Inflammatory macrophage treated with lipopolysaccharide for 4 hours (primary cell): Measurements from ENCODE around the gene UFD1.

Source experiments
- DNase-seq: peaks from one replicate; pipeline ENCODE4 v3.0.0-alpha.2; 2020

The UFD1 gene

DNA sequence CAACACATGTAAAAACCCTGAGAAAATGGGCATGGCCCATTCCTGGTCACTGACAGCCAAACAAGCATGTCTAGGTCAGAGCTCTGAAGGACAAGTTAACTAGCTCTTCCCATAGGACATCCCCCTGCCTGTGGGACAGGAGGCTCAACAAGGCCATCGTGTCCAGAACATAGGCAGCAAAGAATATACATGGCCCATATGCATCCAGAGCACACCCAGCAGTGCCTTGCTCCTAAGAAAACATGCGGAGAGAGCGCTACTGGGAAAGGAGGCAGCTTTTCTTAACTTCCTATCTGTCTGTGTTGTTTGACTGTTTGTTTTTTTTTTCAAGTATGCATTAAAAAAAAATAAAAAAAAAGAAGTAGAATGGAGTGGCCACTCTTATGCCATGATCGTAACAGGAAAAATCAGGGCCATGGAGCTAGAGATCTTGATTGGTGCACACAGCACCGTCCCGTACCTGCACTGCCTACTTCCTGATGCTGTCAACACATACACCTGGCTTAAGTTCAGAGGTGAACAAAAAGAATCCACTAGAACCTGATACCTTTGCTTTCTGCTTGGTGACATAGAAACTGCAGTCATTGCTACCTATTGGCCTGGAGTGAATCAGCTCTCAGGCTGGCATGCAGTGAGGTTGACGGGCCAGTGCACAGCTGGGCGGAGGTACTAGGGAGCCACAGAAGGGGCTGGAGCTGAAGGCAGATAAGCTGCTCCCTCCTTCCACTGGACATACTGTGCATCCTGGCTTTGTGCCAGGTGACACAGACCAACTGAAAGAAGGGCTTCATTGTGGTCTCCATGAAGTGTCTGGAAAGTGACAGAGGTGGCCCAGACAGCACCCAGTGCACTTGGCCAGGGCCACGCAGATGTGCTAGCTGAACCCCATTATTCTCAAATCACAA, 11.9 kb downstream of the UFD1 start:
- DNase-seq, result no peak

DNA sequence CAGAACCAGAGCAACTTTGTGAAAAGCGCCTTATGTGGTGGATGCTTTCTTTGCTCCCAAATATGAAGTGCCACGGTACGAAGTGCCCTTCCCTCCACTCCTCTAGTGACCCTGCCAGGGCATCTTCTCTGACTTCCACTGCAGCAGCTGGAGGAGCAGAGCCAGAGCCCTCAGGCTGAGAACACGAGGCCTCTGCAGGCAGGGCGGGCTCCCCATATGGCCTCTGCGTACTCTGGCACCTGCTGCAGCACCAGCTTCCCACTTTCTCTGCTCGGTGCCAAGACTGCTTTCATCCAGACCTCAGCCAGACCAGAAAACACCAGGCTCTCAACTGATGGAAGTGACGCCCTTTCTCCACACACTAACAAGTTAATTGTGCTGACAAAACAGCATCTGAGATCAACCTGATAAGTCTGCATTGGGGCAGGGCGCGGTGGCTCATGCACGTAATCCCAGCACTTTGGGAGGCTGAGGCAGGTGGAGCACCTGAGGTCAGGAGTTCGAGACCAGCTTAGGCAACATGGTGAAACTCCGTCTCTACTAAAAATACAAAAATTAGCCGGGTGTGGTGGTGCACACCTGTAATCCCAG, 12.8 kb downstream of the UFD1 start:
- no peak for DNase-seq

DNA sequence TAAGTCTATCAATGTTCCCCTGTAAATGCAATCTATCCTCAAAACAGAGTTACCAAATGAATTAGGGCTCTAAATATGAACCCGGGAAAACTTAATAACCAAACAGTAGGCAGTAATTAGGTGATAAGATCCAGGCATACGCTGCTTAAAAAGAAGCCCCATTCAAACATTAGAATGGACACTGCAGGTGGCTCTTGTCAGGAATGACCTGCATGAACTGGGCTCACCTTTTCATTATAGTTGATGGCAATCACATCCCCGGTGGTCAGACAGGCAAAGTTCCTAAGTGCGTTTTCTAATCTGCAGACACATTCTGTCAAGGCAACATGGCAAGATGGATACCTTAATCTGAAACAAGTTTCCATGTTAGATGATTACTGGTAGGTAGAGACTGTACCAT, 14.0 kb downstream of the UFD1 start:
- DNase-seq, result no peak

- DNase-seq, result no peak
Measured at GRCh38 chr22:19464546-19464945, 14.4 kb downstream of the UFD1 start.

DNA sequence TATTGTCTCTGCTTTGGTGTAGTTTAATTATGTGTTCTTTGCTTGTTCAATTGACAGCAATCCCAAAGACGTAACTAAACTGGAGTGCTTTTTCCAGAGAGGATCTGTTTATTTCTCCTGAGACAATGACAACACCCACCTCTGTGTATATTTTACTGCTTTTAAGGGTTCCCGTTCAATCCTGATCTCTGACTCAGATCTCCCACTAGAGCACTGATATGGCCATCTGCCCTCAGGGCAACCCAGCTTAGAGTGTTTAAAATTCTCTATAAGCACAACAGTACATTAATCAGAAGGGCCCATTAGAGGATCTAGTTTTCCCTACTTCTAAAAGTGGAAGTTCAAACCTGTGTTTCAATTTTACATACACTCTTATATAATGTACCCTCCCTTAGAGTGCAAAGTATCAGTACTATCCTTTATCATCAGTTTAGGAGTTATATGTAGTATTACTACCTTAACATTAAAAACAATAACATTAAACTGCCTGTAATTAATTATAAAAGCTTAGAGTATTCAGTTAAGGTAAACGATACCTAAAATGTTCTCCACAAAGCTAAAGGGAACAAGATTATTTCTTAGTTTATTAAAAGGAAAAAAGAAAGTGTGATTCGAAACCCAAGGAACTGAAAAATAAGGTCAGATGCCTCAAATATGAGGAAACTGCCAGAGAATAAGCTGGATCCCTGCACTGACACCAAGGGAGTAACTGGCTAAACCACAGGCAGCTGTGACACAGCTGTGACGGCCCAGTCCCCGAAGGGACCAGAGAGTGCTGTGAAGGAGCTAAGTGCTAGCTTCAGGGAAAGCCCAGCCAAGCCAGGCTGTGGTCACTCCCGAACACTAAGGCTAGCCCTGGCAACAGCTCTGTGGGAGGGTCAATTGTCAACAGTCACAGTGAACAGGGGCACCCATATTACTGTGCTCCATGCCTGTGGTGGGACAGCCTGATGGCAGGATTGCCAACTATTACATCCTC, 15.2 kb downstream of the UFD1 start:
- DNase-seq, result no peak

DNA sequence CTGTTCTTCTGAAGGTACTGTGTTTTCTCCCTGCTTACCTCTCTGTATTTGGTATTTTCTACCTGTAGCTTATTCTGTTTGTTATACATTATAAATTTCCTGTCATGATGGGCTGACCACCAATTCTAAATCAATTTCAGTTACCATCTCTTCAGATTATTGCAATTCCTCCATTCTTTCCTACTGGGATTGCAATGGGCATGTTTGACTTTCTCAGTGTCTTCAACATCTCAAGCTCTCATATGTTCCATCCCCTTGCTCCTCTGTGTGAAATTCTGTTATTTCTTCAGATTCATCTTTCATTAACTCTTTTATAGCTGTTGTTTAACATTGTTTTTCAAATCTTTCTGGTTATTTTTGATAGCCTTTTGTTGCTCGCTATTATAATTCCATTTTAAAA, 16.0 kb downstream of the UFD1 start:
- no peak for DNase-seq

- no peak for DNase-seq
Measured at GRCh38 chr22:19461506-19461905, 17.5 kb downstream of the UFD1 start.

DNA sequence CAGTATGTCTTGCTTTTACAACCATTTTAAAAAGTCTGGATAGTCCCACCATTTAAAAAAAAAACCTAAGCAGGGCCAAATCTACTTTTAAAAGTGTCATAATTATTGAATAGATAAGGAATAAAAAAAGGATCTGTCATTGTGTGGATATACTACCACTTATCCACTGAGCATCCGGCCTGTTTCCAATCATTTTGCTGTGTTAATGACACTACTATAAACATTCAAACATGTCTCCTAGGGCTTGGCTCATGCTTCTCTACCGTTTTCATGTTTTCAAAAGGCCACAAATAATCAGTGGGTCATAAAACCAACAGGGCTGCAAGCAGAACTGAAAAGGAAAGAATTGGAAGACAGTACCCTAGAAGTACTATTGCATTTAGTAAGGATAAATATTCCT, 19.0 kb downstream of the UFD1 start:
- no peak for DNase-seq

DNA sequence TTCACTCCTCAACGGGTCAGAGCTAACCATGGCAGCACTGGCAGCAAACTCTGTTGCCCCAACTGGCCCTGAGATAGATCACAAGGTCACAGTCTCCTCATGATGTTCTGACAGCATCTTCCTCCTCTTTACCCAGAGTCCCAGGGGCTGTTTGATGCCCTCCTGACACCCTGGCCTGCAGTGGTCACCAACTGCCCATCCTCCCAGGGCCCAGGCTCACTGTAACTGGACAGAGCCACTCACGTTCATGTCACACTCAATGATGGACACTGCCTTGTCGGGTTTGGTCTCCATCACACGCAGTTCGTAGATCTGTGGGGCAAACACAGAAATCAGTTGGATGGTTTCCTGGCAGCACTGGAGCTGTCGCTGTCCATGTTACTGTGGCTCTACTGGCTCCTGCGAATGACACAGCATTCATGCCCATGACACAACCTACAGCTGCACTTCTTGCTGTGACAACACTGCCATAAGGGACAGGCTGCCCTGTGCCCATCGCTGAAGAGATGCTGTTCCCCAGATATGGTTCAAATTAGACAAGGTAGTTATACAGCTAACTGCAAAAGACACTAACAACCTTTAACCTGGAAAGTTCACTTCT, 21.1 kb downstream of the UFD1 start:
- DNase-seq, result no peak

GRCh38 chr22:19456541-19456940, 22.5 kb downstream of the UFD1 start:
- no peak for DNase-seq

DNA sequence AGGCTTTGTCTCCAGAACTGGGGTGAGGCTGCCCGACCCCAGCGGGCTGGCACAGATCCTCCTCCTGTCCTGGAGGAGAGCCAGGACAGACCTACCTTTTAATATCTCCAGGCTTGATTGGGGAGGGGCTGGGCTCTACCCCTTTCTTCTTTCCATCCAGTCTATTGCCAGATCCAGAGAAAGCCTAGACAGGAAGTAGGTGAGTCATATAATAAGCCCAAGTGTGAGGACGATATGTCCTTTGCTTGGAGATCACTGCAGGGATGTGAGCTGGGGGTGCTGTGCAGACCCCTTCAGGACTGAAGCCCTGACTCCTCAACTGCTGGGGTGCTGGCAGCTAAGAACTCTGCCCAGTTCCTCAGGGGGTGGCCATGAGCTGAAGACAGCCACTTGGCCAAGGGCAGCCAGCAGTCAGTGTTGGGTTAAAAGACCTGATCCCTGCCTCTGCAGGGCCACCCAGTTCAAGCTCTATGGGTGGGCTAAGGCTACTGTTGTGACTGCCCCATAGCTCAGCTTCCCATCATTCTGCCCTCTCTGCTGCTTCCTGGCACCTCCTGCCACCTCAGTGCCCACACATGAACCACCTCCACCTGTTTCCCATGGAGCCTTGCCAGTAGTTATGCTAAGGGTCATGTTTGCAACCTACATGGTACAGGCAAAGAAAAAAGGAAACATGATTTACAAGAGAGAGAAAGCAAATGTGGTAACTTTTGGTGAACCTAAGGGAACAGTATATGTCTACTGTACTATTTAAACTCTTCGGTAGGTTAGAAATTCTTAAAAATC, 23.2 kb downstream of the UFD1 start:
- no peak for DNase-seq

DNA sequence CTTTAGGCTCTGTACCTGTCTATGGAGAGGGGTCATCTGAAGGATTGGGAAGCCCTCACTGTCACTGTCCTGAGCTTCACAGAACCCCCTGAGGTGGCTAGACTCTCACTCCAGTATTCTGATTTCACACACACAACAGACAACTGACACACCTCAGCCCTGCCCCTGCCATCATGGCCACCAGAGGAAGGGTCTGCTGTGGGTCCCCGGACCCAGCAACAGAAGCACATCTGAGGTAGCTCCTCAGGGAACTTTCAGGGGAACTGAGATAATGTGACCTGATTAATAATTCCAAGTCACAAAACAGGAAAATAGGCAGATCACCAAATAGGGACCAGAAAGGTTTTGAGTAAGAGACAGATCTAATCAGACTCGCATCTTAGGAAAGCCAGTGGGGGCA, 24.0 kb downstream of the UFD1 start:
- no peak for DNase-seq

GRCh38 chr22:19454156-19454555, 24.8 kb downstream of the UFD1 start:
- no peak for DNase-seq

DNA sequence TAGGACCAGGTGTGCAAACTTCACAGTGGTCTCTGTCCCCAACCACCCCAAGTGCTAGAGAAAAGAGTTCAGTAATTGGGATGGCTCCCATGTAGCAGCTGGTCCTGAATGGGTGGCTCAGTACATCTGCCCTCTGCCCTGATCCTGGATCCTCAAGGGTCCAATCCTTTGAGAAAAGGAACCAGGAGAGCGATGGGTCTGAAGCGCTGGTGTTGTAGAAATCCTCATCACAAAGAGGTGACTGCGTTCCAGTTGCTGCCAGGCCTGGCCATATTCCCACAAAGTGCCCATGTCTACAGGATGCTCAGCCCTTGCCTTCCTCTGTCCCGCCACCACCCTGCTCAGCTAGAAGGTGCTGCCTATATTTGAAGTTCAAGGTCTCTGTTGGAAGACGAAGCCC, 25.3 kb downstream of the UFD1 start:
- DNase-seq, result no peak

DNA sequence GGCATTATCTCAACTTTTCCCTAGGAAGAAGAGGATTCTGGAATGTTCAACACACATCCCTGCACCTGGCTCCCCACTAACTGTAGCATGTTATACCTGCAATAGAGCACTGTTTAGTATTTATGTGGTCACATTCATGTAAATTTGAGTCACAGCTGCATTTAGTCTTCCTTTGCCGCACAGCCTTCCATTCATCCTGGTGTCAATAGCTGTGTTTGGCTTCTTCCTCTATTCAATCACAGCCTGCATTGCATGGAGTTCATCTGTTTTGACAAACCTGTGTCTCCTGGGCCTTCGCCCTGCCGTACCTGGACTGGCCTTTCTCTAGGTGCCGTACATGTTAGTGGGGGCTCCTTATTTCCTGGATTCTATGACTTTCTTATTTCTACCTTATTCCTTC, 27.4 kb downstream of the UFD1 start:
- DNase-seq, result no peak

DNA sequence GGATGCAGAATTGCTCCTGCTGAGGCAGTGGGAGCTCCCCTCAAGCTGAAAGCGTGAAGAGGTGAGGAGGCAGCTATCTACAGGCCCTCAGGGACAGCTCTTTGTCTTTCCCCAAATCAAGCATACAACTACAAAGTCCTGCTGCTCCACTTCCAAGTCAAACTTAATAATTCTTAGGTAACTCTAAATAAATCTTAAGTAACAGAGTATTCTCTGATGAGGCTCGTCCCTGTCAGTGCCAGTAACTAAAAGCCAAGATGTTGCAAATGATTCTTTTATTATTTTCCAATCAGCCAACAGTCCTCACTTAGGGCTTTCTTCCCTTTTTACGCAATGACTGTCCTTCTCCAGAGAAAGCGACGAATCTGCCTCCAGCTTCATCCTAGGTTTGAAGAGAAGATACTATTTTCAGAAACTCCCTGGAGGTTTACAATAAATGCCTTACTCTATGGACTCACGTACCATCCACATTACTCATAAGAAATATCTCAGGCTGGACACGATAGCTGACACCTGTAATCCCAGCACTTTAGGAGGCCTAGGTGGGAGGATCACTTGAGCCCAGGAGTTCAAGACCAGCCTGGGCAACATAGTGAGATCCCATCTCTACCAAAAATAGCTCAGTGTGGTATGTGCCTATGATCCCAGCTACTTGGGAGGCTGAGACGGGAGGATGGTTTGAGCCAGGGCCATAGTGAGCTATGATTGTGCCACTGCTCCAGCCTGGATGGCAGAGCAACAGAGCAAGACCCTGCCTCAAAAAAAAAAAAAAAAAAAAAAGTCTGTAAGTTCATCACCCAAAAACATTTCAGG, 28.4 kb downstream of the UFD1 start:
- no peak for DNase-seq

- DNase-seq, result no peak
Measured at GRCh38 chr22:19449422-19449767, 29.6 kb downstream of the UFD1 start.

DNA sequence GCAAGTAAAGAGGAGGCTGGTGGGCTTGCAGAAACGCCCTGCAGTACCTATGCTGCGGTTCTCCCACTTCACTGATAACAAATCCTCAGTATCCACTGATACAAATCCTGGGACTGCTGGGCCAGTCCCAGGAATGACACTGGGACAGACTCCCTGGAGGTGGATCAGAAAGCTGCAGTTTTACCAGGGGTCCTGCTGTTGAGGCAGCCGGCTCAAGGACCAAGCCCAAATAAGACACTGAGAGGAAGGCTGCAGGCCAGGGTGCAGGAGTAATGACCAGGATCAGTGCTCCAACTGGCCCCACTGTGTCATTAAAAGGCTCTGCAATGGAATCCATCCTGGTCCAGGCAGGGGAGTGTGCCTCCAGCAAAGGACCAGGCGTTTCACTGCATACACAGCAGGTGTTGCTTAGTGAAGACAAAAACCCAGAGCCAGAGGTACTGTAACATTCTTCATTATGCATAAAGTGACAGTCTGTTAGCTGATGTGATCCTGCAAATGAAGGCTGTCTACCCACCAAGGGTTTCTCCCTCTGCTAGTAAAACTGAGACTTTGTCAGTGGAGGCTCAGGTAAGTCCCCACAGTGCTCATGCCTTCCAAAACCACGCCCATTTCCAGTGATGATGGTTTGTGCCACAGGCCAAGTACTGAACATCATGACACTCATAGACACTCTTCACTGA, 30.1 kb downstream of the UFD1 start:
- DNase-seq, result no peak

DNA sequence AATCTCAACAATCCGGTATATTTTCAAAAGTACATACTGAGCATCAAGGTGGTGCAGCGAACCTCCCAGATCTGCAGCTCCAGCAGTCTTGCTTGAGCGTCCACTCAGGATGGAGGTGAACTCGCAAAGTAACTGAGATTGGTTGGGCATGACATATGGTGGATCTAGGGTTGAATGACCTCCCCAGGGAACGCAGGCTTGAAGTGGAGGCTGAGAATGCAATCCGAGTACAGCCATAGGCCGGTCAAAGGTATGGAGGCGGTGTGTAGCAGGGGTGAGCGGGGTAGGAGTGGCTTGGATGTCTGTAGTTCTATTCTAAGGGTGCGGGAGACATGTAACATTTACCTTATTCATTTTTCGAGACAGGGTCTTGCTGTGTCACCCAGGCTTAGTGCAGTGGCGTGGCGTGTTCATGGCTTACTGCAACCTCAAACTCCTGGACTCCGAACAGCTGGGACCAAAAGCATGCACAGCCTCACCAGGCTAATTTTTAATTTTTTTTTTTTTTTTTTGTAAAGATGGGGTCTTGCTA, 30.9 kb downstream of the UFD1 start:
- no peak for DNase-seq

DNA sequence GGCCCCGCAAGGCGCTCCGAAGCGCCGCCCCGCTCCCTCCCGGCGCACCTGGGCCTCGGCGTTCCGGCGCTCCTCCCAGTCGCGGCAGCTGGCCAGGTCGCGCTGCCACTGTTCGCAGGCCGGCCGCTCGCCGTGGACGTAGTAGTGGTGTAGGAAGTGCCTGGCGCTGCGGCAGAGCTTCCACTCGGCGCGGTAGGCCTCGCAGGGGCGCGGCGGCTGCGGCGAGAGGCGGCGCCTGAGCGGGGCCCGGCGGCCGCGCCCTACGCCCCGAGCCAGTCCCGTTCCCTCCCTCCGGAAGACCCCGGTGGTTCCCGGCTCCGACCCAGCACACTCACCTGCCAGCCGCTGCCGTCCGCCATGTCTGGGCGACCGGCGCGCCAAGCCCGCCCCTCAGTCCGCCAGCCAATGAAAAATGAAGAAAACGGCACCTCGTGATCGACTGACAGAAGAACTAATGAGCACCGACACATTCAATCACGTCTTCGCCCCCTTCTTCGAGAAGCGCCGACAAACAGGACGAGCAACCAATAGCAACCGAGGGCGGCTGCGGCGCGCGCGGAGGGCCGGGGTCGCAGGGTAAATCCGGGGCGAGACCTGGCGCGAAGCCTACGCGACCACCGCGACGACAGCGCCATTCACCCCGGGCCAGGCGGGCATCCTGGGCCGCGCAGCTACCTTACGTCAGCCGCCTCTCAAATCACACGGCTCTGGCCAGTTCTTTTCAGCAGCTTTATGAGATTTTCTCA, 31.5 kb downstream of the UFD1 start, which contains the start of gene C22orf39:
Gene C22orf39, minus strand, starts transcription at position 382 of the 746 bp plus-strand sequence. Its CDS starts 23 bp downstream, at position 359.
- peak; percentile 90 for DNase-seq
